Myocyte (in vitro differentiated cells): ENCODE measurements around the gene ACER3. TPM values are rescaled to one million over a fixed set of nuclear protein-coding genes. Genes with fewer than 3 reads are reported as not detected.
"Not testable (repeated sequence)": the region's sequence is repeated elsewhere in the genome, so short reads cannot be mapped to it uniquely, and the experiment has no call there.

Experiments
- DNase-seq: peaks from one replicate; pipeline ENCODE4 v3.0.0-alpha.2; 2012; ENCODE audit warnings: low read depth
- total RNA-seq: library from RNA; depleted of rRNA; stranded (reverse); fragments of >200 nt; gene quantifications from 2 replicates; pipeline ENCODE4 v1.2.3, GENCODE V29; 2014

ACER3 gene
- total RNA-seq, 1 donor from 2014 or later, result 4.4 TPM

GRCh38 chr11:77038029-77038824, 177.5 kb downstream of the ACER3 start:
- DNase-seq, result no peak

- DNase-seq, result no peak
Measured at GRCh38 chr11:77038825-77039326, 178.2 kb downstream of the ACER3 start.

GRCh38 chr11:77039491-77040400, 179.0 kb downstream of the ACER3 start:
- peak; percentile 74 for DNase-seq

- DNase-seq, result no peak
Measured at GRCh38 chr11:77040401-77040777, 179.7 kb downstream of the ACER3 start.

- no peak for DNase-seq
Measured at GRCh38 chr11:77040889-77041288, 180.2 kb downstream of the ACER3 start.

GRCh38 chr11:77042111-77042726, 181.5 kb downstream of the ACER3 start:
- DNase-seq, result no peak

GRCh38 chr11:77044356-77044755, 183.6 kb downstream of the ACER3 start:
- peak; percentile 66 for DNase-seq

- DNase-seq, result no peak
Measured at GRCh38 chr11:77044886-77045285, 184.2 kb downstream of the ACER3 start.

GRCh38 chr11:77046060-77046501, 185.4 kb downstream of the ACER3 start:
- no peak for DNase-seq

GRCh38 chr11:77047007-77047927, 186.5 kb downstream of the ACER3 start:
- DNase-seq, result peak; percentile 94

GRCh38 chr11:77047928-77048446, 187.3 kb downstream of the ACER3 start:
- not testable (repeated sequence) for DNase-seq

GRCh38 chr11:77049026-77049425, 188.3 kb downstream of the ACER3 start:
- no peak for DNase-seq

- DNase-seq, result no peak
Measured at GRCh38 chr11:77051511-77051910, 190.8 kb downstream of the ACER3 start.

GRCh38 chr11:77052518-77052917, 191.8 kb downstream of the ACER3 start:
- no peak for DNase-seq

- no peak for DNase-seq
Measured at GRCh38 chr11:77053217-77054015, 192.7 kb downstream of the ACER3 start.

GRCh38 chr11:77054084-77054483, 193.4 kb downstream of the ACER3 start:
- DNase-seq, result no peak

GRCh38 chr11:77055101-77055561, 194.4 kb downstream of the ACER3 start:
- DNase-seq, result no peak

GRCh38 chr11:77055913-77056312, 195.2 kb downstream of the ACER3 start:
- DNase-seq, result no peak

- DNase-seq, result no peak
Measured at GRCh38 chr11:77056814-77057402, 196.2 kb downstream of the ACER3 start.
